Endothelial cell (in vitro differentiated cells): ENCODE data around the gene MAML2. TPM values are rescaled to one million over a fixed set of nuclear protein-coding genes. Genes with fewer than 3 reads are reported as not detected.

Source experiments
- DNase-seq: peaks from one replicate; pipeline ENCODE4 v3.0.0; 2021; ENCODE audit warnings: low spot score
- H3K27ac Mint-ChIP-seq: one replicate; pipeline ENCODE4 v1.8.0; 2021; ENCODE audit warnings: mixed read lengths, inconsistent platforms; ENCODE audit not compliant: unreplicated experiment
- H3K27me3 Mint-ChIP-seq: one replicate; pipeline ENCODE4 v1.8.0; 2021; ENCODE audit warnings: mild to moderate bottlenecking, moderate library complexity, mixed read lengths, inconsistent platforms; ENCODE audit not compliant: unreplicated experiment
- H3K36me3 Mint-ChIP-seq: one replicate; pipeline ENCODE4 v1.8.0; 2021; ENCODE audit warnings: mild to moderate bottlenecking, low read depth, mixed read lengths, inconsistent platforms; ENCODE audit not compliant: unreplicated experiment
- H3K4me1 Mint-ChIP-seq: one replicate; pipeline ENCODE4 v1.8.0; 2021; ENCODE audit warnings: mild to moderate bottlenecking, mixed read lengths, inconsistent platforms; ENCODE audit not compliant: unreplicated experiment
- H3K4me3 Mint-ChIP-seq: one replicate; pipeline ENCODE4 v1.8.0; 2021; ENCODE audit warnings: mild to moderate bottlenecking, mixed read lengths, inconsistent platforms; ENCODE audit not compliant: unreplicated experiment
- H3K9me3 Mint-ChIP-seq: one replicate; pipeline ENCODE4 v1.8.0; 2021; ENCODE audit warnings: mixed read lengths, inconsistent platforms; ENCODE audit not compliant: unreplicated experiment
- total RNA-seq: library from RNA; stranded (reverse); fragmentation: NEBNext Ultra II Directional; extraction: Animal tissue kit (Norgen Biotek cat#: 25700); gene quantifications from one replicate; pipeline ENCODE4 v1.2.1, GENCODE V29; 2021; ENCODE audit not compliant: unreplicated experiment
- TF ChIP-seq, protein P1 (sequence below): fragments of 200-600 bp; sonication (generic); IDR thresholded peaks from one replicate; pipeline ENCODE4 v1.5.0; 2021; ENCODE audit warnings: antibody characterized with exemption; ENCODE audit not compliant: unreplicated experiment

Gene MAML2
- total RNA-seq, 1 donor from 2014 or later, result 6.2 TPM

- no peak overlapping the region for H3K27ac Mint-ChIP-seq
- H3K36me3 Mint-ChIP-seq, result no peaks in the 10 kb centered on the region
- no peaks in the 10 kb centered on the region for H3K9me3 Mint-ChIP-seq
- peaks cover 2% of the 10 kb centered on the region for H3K27me3 Mint-ChIP-seq
- H3K4me3 Mint-ChIP-seq, result no peak overlapping the region
- H3K4me1 Mint-ChIP-seq, result peaks cover 2% of the 10 kb centered on the region
- TF ChIP-seq, protein P1, sequence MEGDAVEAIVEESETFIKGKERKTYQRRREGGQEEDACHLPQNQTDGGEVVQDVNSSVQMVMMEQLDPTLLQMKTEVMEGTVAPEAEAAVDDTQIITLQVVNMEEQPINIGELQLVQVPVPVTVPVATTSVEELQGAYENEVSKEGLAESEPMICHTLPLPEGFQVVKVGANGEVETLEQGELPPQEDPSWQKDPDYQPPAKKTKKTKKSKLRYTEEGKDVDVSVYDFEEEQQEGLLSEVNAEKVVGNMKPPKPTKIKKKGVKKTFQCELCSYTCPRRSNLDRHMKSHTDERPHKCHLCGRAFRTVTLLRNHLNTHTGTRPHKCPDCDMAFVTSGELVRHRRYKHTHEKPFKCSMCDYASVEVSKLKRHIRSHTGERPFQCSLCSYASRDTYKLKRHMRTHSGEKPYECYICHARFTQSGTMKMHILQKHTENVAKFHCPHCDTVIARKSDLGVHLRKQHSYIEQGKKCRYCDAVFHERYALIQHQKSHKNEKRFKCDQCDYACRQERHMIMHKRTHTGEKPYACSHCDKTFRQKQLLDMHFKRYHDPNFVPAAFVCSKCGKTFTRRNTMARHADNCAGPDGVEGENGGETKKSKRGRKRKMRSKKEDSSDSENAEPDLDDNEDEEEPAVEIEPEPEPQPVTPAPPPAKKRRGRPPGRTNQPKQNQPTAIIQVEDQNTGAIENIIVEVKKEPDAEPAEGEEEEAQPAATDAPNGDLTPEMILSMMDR, result no peak
- DNase-seq, result no peak
Measured at GRCh38 chr11:95984072-95984471, 358.9 kb downstream of the MAML2 start.

DNA sequence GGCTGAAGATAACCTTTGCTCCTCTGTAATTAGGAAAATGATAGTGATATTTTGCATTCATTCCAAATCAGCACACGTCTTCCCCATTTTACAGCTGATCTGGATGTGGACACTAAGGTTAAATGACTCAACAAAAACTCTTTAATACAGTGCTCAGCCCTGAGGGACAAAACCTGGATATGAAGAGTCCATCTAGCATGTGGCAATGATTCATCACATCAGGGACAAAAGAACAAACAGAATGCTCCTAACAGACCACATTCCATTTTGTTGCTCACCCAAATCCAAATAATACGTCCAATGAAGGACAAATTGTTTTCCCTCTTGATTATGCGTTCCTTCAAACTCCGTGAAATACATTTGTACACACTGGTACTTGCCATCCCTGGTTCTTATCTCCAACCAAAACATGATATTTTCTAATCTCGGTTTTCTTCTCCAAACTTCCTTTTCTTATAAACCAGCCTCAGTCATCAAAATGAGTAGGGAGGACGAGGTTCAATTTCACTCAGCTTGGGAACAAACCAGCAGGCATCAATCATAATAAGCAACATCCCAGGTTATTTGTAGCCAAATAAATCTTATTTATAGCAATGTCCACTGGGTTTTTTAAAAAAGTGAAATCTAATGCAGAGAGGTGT lies 365.3 kb downstream of the MAML2 start:
- no peak overlapping the region for H3K4me3 Mint-ChIP-seq
- peaks cover 2% of the 10 kb centered on the region for H3K27me3 Mint-ChIP-seq
- no peak overlapping the region for H3K27ac Mint-ChIP-seq
- H3K9me3 Mint-ChIP-seq, result no peaks in the 10 kb centered on the region
- DNase-seq, result no peak
- H3K4me1 Mint-ChIP-seq, result no peaks in the 10 kb centered on the region
- TF ChIP-seq, protein P1, result no peak
- H3K36me3 Mint-ChIP-seq, result no peaks in the 10 kb centered on the region

- no peaks in the 10 kb centered on the region for H3K36me3 Mint-ChIP-seq
- H3K4me1 Mint-ChIP-seq, result no peaks in the 10 kb centered on the region
- DNase-seq, result no peak
- H3K4me3 Mint-ChIP-seq, result no peak overlapping the region
- H3K27me3 Mint-ChIP-seq, result peaks cover 2% of the 10 kb centered on the region
- H3K27ac Mint-ChIP-seq, result no peak overlapping the region
- no peaks in the 10 kb centered on the region for H3K9me3 Mint-ChIP-seq
- TF ChIP-seq, protein P1, result no peak
Measured at GRCh38 chr11:95976550-95976949, 366.4 kb downstream of the MAML2 start.

GRCh38 chr11:95975343-95975742 lies 367.7 kb downstream of the MAML2 start:
- TF ChIP-seq, protein P1, result no peak
- Mint-ChIP-seq H3K9me3 (no peaks in the 10 kb centered on the region), H3K36me3 (no peaks in the 10 kb centered on the region), H3K27ac (no peak overlapping the region), H3K27me3 (peaks cover 2% of the 10 kb centered on the region), H3K4me3 (no peak overlapping the region), H3K4me1 (no peaks in the 10 kb centered on the region)
- no peak for DNase-seq

DNA sequence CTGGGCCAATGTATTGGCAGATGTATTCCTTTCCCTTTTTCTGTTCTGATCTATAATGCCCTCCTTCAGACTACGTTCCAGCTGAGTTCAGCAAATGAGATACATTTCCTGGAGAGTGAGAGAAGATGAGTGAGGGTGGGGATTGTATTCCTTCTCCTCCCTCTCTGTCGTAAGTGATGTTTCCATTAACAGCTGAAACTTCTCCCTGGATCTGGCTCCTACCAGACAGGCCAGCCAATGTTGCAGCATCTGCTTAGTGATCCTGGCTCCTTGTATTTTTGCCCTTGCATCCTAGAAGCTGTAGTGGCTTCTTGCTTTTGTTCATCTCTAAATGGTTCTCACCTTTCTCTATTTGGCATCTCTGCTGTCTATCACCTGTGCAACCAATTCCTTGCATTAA lies 370.9 kb downstream of the MAML2 start:
- H3K9me3 Mint-ChIP-seq, result no peaks in the 10 kb centered on the region
- no peak overlapping the region for H3K4me3 Mint-ChIP-seq
- TF ChIP-seq, protein P1, result no peak
- DNase-seq, result no peak
- H3K36me3 Mint-ChIP-seq, result no peaks in the 10 kb centered on the region
- H3K4me1 Mint-ChIP-seq, result peaks cover 4% of the 10 kb centered on the region
- H3K27me3 Mint-ChIP-seq, result no peaks in the 10 kb centered on the region
- H3K27ac Mint-ChIP-seq, result no peak overlapping the region
